GM12873 (cell line): ENCODE data around the gene KDM4C.

Source experiments
- TF ChIP-seq, protein P1 (sequence below): IDR thresholded peaks from 2 replicates; pipeline ENCODE4 v1.5.1; 2012; ENCODE audit warnings: low read depth, mild to moderate bottlenecking, moderate library complexity, low read length, control low read depth; ENCODE audit not compliant: insufficient read depth; ENCODE audit errors: missing control alignments

Gene KDM4C

DNA sequence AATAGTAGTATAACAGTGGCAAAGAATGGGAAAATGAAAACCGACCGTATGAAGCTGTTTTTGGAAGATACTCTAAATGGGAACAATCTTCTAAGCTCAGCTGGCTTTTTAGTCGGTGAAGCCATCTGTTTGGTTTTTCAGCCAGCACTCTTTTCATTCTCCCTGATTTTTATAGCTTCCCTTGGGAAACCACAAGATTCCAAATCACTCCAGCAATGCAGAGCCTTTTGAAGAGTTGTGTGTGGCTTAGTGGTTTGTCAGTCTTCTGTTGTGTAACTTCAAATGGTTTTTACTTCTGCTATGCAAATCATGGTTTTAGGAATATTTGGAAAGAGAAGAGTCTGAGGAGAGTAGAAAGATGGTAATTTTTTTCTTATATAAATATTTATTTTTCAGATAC, 180.7 kb downstream of the KDM4C start:
- TF ChIP-seq, protein P1, sequence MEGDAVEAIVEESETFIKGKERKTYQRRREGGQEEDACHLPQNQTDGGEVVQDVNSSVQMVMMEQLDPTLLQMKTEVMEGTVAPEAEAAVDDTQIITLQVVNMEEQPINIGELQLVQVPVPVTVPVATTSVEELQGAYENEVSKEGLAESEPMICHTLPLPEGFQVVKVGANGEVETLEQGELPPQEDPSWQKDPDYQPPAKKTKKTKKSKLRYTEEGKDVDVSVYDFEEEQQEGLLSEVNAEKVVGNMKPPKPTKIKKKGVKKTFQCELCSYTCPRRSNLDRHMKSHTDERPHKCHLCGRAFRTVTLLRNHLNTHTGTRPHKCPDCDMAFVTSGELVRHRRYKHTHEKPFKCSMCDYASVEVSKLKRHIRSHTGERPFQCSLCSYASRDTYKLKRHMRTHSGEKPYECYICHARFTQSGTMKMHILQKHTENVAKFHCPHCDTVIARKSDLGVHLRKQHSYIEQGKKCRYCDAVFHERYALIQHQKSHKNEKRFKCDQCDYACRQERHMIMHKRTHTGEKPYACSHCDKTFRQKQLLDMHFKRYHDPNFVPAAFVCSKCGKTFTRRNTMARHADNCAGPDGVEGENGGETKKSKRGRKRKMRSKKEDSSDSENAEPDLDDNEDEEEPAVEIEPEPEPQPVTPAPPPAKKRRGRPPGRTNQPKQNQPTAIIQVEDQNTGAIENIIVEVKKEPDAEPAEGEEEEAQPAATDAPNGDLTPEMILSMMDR: no peak

DNA sequence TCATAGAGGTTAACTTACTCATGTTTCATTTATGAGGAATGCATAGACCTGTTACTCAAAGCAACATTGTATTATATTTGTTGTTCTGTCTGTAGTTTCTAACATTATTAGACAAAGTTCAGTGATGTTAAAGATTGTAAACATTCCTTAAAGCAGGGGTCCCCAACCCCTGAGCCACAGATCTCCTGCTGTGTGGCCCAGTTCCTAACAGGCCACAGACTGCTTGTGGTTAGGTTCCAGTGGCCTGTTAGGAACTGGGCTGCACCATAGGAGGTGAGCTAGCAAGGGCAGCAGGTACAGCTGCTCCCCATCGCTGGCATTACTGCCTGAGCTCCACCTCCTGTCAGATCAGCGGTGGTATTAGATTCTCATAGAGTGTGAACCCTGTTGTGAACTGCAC, 181.1 kb downstream of the KDM4C start:
- TF ChIP-seq, protein P1: no peak

DNA sequence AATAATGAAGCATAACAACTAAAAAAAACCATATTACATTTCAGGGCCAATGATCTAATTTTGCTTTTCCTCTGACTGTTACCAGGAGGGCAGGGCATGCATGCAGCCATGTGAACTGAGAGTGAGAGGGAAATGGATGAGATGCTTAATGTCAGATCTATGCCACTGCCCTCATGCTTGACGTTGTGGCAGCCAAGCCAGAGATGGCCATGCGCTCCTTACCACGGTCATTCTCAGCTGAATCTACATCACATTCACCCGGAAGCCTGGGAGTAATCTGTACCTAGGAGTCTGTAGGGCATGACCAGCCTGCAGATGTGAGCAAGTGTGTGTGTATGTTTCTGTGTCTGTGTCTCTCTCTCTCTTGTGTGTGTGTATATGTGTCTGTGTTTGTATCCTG, 183.7 kb downstream of the KDM4C start:
- TF ChIP-seq, protein P1: no peak

DNA sequence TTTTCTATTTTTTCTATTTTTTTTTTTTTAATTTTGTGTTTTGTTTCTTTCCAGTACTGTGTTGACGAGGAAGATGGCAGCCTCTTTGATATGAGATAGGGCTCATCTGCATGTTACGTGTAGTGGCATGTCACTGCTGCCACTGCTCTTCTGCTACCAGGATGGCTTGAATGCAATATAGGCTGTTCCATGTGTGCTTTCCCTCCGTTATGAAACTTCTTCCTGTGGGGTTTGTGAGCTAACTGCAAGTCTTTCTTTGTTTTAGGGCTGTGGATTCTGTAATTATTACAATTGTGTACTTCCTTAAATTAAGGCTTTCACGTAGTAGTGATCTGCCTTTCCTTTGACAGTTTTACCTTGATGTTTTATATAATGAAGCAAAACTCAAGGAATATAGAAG, 184.6 kb downstream of the KDM4C start:
- TF ChIP-seq, protein P1: no peak

DNA sequence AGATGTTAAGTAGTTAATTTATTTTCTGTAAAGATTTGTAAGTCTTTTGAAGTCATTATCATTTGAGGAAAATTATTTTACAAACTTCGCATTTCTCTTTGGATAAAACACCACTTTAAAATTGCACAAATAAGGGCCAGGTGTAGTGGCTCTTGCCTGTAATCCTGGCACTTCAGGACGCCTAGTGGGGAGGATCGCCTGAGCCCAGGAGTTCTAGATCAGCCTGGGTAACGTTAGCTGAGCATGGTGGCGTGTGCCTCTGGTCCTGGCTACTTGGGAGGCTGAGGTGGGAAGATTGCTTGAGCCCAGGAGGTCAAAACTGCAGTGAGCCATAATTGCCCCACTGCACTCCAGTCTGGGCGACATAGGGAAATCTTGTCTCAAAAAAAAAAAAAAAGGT, 185.5 kb downstream of the KDM4C start:
- TF ChIP-seq, protein P1: no peak

DNA sequence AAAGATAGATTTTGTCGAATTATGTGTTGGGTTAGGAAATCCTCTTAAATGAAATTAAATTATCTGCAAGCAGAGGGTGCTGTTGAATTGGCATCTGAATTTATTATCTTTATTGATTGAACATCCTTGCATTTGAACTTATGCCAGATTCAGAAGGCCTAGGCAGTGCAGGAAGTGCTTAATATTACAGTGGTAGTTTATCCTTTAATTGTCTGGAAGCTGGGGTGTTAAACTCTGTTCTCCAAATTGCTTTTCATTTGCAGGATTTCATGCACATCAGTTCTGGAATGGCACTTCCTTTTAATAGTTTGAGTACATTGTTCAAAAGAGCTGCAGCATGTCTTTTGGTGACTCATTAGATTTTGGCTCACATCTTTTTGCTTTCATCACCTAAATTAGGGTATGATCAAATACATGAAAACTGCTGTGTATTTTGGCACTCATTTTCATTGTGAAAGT, 186.3 kb downstream of the KDM4C start:
- TF ChIP-seq, protein P1: no peak

DNA sequence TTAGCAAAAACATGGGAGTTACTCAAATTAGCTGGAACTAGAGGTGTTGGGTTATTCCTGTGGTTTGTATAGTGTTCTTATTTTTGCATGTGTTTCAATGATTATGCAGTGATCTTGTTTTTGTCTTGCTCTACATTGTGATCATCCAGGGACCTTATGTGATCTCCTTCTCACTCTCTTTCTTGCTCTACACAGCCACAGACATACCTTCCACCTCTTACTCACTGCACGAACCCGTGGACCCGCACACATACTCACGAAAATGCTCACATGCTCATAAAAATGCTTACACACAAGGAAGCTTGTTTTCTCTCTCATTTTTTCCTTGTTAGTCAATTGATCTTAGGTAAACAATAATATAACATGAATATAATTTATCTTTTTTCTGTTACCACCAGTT, 187.1 kb downstream of the KDM4C start:
- TF ChIP-seq, protein P1: no peak
